Hepatocyte (in vitro differentiated cells): ENCODE results near the gene ZNF700.
"Not testable (repeated sequence)": the region's sequence is repeated elsewhere in the genome, so short reads cannot be mapped to it uniquely, and the experiment has no call there.

Experiments used
- CTCF ChIP-seq: fragments of 200-600 bp; sonication (generic); IDR thresholded peaks from 2 replicates; pipeline ENCODE4 v1.5.1; 2016; ENCODE audit warnings: antibody characterized with exemption, mild to moderate bottlenecking; ENCODE audit not compliant: poor library complexity
- EZH2 ChIP-seq: fragments of 200-600 bp; sonication (generic); IDR thresholded peaks from 2 replicates; pipeline ENCODE4 v1.6.1; 2016; ENCODE audit warnings: antibody characterized with exemption, mild to moderate bottlenecking, borderline replicate concordance
- EZH2phosphoT487 ChIP-seq: fragments of 200-600 bp; sonication (generic); IDR thresholded peaks from one replicate; pipeline ENCODE4 v1.6.1; 2018; ENCODE audit warnings: antibody characterized with exemption, mild to moderate bottlenecking, low read depth, moderate library complexity; ENCODE audit not compliant: unreplicated experiment, severe bottlenecking

- not testable (repeated sequence) for TF ChIP-seq CTCF, EZH2phosphoT487, EZH2
These were observed 13.0 kb upstream of the ZNF700 start for GRCh38 chr19:11911937-11912336.
